Common myeloid progenitor, CD34-positive (primary cell): ENCODE results near the gene PIH1D1.

Source experiments
- CTCF ChIA-PET: fragments of 350-600 bp; sonication (Branson Sonifier 250); formaldehyde crosslinking; loops from one replicate; lab custom pipeline; 2021; ENCODE audit warnings: antibody characterized with exemption; lab: Charles Lee
- POLR2A ChIA-PET: fragments of 350-600 bp; sonication (Branson Sonifier 250); formaldehyde crosslinking; loops from one replicate; lab custom pipeline; 2021; ENCODE audit warnings: antibody characterized with exemption; lab: Charles Lee
- DNase-seq, 3 donors: peaks; one replicate each; pipeline versions ENCODE4 v3.0.0 to v3.0.0-alpha.2; 2013
- H3K27ac ChIP-seq, 2 experiments: 1 replicate in 1 of 2; 2 replicates in 1 of 2; pipeline ENCODE4 v1.7.0; 2013; ENCODE audit warnings: inconsistent platforms in 2 of 2, low read length in 2 of 2, mild to moderate bottlenecking in 2 of 2, low read depth in 1 of 2, moderate library complexity in 1 of 2; ENCODE audit not compliant: severe bottlenecking in 2 of 2, insufficient read depth in 1 of 2, poor library complexity in 1 of 2
- H3K27me3 ChIP-seq, 5 experiments: replicated peaks in 2 of 5; 1 replicate in 3 of 5; 2 replicates in 2 of 5; pipeline versions ENCODE4 v1.6.1 to v1.7.0; 2013; ENCODE audit warnings: low read length in 4 of 5, mild to moderate bottlenecking in 2 of 5, moderate library complexity in 2 of 5, inconsistent platforms in 1 of 5; ENCODE audit not compliant: insufficient read depth in 5 of 5, control insufficient read depth in 4 of 5
- H3K36me3 ChIP-seq, 4 experiments: 1 replicate in 2 of 4; 2 replicates in 2 of 4; pipeline versions ENCODE4 v1.6.1 to v1.7.0; 2013; ENCODE audit warnings: low read length in 3 of 4, control low read depth in 1 of 4, mild to moderate bottlenecking in 1 of 4; ENCODE audit not compliant: control insufficient read depth in 4 of 4, insufficient read depth in 4 of 4
- H3K4me1 ChIP-seq, 4 experiments: 1 replicate in 3 of 4; 2 replicates in 1 of 4; pipeline versions ENCODE4 v1.6.1 to v1.7.1; 2013; ENCODE audit warnings: low read length in 3 of 4, mild to moderate bottlenecking in 3 of 4, control low read depth in 1 of 4, inconsistent platforms in 1 of 4, moderate library complexity in 1 of 4; ENCODE audit not compliant: control insufficient read depth in 4 of 4, insufficient read depth in 4 of 4; ENCODE audit errors: control extremely low read depth in 1 of 4
- H3K4me3 ChIP-seq, 7 experiments: 1 replicate in 4 of 7; 2 replicates in 3 of 7; pipeline versions ENCODE4 v1.5.1 to v1.7.0; 2013; ENCODE audit warnings: mild to moderate bottlenecking in 7 of 7, low read length in 6 of 7, moderate library complexity in 6 of 7, inconsistent platforms in 2 of 7, low read depth in 2 of 7, control low read depth in 1 of 7; ENCODE audit not compliant: insufficient read depth in 4 of 7, control insufficient read depth in 1 of 7; ENCODE audit errors: extremely low read depth in 1 of 7
- H3K9me3 ChIP-seq, 5 experiments: 1 replicate in 4 of 5; 2 replicates in 1 of 5; pipeline versions ENCODE4 v1.6.1 to v1.7.1; 2013; ENCODE audit warnings: low read length in 4 of 5, mild to moderate bottlenecking in 2 of 5, inconsistent platforms in 1 of 5, low read depth in 1 of 5, moderate library complexity in 1 of 5; ENCODE audit not compliant: control insufficient read depth in 4 of 5, insufficient read depth in 2 of 5; ENCODE audit errors: control extremely low read depth in 1 of 5
- WGBS: methylation state at CpG from one replicate; pipeline ENCODE4 v1.1.5; 2013; ENCODE audit not compliant: insufficient coverage; 5-methylcytosine and 5-hydroxymethylcytosine counted together

Gene PIH1D1

DNA sequence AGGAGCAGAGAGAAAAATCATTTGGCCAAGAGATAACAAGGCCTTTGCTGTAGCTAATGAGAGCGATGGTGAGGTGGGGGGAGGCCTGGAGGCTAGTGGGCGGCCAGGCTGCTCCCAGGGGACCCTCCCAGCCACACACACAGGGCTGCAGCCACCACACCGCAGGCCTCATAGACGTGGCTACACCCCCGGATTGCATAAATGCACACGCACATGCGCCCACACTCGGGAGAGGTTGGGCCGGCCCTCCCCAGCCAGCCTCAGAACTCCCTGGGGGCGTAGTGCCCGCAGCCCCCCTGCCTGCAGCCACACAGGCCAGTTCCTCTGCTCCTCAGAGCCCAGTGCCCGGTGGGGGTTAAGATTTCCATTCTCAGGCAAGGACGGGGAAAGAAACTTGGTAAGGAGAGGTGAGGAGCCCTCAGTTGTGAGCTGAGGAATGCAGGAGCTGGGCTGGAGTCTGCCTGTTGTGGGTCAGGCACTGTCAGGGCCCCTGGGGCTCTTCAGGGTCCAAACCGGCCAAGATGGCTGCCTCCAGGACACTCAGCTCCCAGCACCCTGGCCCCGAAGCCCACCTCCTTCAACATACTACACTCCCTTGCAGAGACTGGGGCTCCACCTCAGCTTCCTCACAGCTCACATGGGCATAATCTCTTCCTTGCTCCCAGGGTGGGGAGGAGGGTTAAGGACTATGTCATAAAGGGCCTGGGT lies 36.4 kb downstream of the PIH1D1 start:
- CTCF ChIA-PET: interaction anchor here (1.4 kb wide), 1 partner anchor 10 kb away, joined by 6 read pairs; the partner anchor contains the start of gene GFY
- 91% methylated on average over 10 of the region's 15 CpGs for WGBS
- H3K9me3 ChIP-seq: no peaks in the 10 kb centered on the region
- H3K27ac ChIP-seq: no peak overlapping the region
- DNase-seq: no peak
- no peaks in the 10 kb centered on the region for H3K36me3 ChIP-seq
- H3K4me3 ChIP-seq: no peak overlapping the region
- H3K4me1 ChIP-seq: peaks cover 0 to 37% (median 16%) of the 10 kb centered on the region in 4 experiments
- POLR2A ChIA-PET: interaction anchor here (0.7 kb wide), 1 partner anchor 615 kb away, joined by 3 read pairs; no protein-coding TSS in a partner anchor
- peaks cover 0 to 15% (median 8%) of the 10 kb centered on the region in 5 experiments for H3K27me3 ChIP-seq

DNA sequence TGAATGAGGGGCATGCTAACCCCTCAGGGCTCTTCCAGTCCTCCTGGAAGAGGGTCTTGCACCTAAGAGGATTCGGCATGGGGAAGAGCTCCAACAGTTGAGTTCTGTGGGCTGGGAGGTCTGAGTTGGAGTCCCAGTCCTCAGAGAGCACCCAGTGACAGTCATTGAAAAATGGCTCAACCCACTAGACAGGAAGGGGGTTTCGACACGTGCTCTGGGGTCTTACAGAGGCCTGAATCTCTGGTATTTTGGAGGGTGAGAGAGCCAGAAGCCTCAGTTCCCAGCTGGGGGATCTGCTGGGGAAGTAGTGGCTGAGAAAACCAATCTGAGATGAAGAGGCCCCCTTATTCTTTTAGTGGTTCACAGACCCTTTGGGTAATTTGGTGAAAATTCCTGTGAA lies 37.4 kb downstream of the PIH1D1 start:
- no peaks in the 10 kb centered on the region for H3K9me3 ChIP-seq
- H3K27me3 ChIP-seq: peaks cover 0 to 7% (median under 1%) of the 10 kb centered on the region in 5 experiments
- 93% methylated on average over 3 of the region's 3 CpGs for WGBS
- ChIA-PET POLR2A (no interaction called here), CTCF (interaction anchor here (1.8 kb wide), 1 partner anchor 23 kb away, joined by 8 read pairs; no protein-coding TSS in a partner anchor)
- H3K4me1 ChIP-seq: peaks cover 0 to 46% (median 24%) of the 10 kb centered on the region in 4 experiments
- H3K36me3 ChIP-seq: no peaks in the 10 kb centered on the region
- no peak overlapping the region for H3K27ac ChIP-seq
- no peak for DNase-seq
- H3K4me3 ChIP-seq: no peak overlapping the region

DNA sequence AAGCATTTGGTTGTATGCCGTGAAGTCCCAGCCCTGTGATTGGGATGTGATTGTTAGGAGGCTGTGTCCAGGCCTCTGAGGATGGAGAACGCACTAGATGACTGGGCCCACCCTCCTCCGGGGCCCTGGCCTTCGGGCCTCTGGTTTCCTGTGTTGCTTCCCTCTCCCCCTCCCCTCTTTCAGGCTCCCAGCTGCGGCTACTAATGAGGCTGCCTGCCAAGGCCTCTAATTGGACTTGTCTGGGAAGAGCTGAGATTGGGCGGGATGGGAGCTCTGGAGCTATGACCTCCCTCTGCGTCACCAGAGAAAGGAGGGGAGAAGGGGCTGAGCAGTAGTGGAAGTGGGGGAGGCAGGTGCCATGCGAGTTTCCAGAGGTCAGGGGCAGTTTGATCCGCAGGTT lies 38.3 kb downstream of the PIH1D1 start:
- no peaks in the 10 kb centered on the region for H3K36me3 ChIP-seq
- H3K4me3 ChIP-seq: no peak overlapping the region
- WGBS: 100% methylated on average over 3 of the region's 9 CpGs
- no peak for DNase-seq
- H3K4me1 ChIP-seq: peaks cover 0 to 51% (median 30%) of the 10 kb centered on the region in 4 experiments
- ChIA-PET CTCF (interaction anchor here (0.7 to 1.8 kb wide), 2 partner anchors 22 to 112 kb away, joined by 3 to 8 read pairs; no protein-coding TSS in a partner anchor), POLR2A (no interaction called here)
- H3K9me3 ChIP-seq: no peaks in the 10 kb centered on the region
- H3K27me3 ChIP-seq: peaks cover 0 to 3% (median 0%) of the 10 kb centered on the region in 5 experiments
- no peak overlapping the region for H3K27ac ChIP-seq

DNA sequence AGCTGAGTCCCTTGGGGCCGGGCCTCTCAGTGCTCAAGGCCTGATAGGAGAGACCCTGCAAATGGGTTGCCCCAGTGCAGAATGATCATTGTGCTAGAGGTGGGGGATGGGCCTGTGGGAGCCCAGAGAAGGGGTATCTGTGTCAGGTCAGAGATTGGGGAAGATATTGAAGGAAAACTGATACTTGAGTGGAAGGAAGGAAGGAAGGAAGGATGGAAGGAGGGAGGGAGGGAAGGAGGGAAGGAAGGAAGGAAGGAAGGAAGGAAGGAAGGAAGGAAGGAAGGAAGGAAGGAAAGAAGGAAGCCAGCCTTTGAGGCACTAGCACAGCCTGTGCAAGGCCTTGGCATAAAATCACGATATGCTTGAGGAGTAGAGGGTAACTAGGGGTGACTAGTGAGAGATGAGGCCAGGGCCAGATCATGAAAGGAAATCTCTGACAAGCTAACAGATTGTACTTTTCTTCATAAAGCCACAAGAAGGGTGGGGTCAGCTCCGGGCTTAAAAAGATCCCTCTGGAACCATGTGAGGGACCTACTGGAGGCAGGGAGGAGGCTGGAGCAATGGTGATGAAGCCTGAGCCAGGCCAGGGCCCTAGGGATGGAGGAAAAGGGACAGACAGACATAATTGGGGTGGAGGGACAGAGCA lies 39.8 kb downstream of the PIH1D1 start:
- CTCF ChIA-PET: interaction anchor here (1.1 kb wide), 2 partner anchors 21 to 111 kb away, joined by 3 read pairs; no protein-coding TSS in a partner anchor
- 95% methylated on average over 2 of the region's 3 CpGs for WGBS
- H3K4me3 ChIP-seq: no peak overlapping the region
- H3K9me3 ChIP-seq: no peaks in the 10 kb centered on the region
- peaks cover 0 to 3% (median 0%) of the 10 kb centered on the region in 5 experiments for H3K27me3 ChIP-seq
- no peaks in the 10 kb centered on the region for H3K36me3 ChIP-seq
- no peak overlapping the region for H3K27ac ChIP-seq
- POLR2A ChIA-PET: no interaction called here
- peaks cover 0 to 39% (median 21%) of the 10 kb centered on the region in 4 experiments for H3K4me1 ChIP-seq
- no peak for DNase-seq

DNA sequence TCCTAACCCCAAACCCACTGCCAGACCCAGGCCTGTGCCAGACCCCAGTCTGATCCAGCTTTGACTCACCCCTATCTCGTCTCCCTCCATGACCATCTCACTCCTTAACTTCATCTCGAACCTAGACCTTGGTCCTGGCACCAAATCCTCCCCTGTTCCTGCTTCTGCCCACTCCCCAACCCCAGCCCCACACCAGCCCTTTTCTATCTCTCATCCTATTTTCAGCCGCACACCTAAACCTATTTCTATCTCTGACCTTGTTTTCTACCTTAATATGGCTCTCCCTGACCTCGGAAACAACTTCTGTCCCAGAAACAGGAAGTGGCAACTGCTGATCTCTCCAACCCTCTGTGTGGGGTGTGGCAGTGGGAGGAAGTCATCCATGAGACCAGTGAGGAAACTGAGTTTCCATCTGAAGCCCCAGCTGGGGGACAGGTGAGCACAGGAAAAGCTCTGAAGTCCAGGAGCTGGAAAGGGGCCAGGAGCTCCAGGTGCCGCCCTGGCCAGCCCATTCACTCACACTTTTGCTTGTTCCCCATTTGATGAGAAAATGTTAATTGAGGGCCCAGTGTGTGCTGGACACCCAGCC lies 42.1 kb downstream of the PIH1D1 start:
- DNase-seq: peak in 2 of 3 donors; percentile 47 to 65
- H3K27ac ChIP-seq: peak overlapping the region in 1 of 2 experiments; percentile 43
- H3K9me3 ChIP-seq: no peaks in the 10 kb centered on the region
- CTCF ChIA-PET: interaction anchor here (1.0 to 1.6 kb wide), 3 partner anchors 9 to 64 kb away, joined by 3 to 6 read pairs (median 4); partner anchors contain the start of gene FLT3LG
- no peaks in the 10 kb centered on the region for H3K36me3 ChIP-seq
- peaks cover 0 to 36% (median 21%) of the 10 kb centered on the region in 4 experiments for H3K4me1 ChIP-seq
- WGBS: 78% methylated on average over 4 of the region's 5 CpGs
- H3K27me3 ChIP-seq: peaks cover 0 to 3% (median 0%) of the 10 kb centered on the region in 5 experiments
- POLR2A ChIA-PET: no interaction called here
- peak overlapping the region in 2 of 7 experiments; percentile 19 to 21 for H3K4me3 ChIP-seq

DNA sequence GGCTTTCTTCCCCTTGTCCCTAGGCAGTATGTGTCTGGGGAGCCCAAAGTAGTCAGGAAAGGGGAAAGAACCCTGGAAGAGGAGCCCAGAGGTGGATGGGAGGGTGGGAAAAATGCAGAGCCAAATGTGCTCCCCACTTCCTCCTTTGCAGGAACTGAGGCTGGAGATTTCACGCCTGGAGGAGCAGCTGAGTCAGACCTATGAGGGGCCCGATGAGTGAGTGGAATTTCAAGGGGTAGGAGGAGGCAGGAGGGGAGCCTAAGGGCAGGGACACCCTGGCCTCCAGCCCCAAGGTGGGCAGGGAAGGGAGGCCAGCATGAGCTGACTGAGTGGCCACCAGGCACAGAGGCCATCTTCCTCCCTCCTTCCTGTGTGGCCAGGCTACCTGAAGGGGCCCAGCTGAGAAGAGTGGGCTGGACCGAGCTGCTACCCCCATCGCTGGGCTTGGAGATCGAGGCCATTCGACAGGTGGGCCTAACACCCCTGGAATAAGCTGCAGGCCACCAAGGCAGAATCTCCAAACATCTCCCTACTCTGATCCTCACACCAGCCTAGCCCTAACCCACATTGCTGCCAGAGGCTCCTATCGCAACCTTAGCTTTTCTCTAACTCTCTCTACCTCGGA lies 42.7 kb downstream of the PIH1D1 start:
- peak overlapping the region in 1 of 2 experiments; percentile 43 for H3K27ac ChIP-seq
- DNase-seq: no peak
- CTCF ChIA-PET: interaction anchor here (1.0 to 1.6 kb wide), 3 partner anchors 10 to 65 kb away, joined by 3 to 6 read pairs (median 4); partner anchors contain the start of gene FLT3LG

More for the DNA sequence above, 42.7 kb downstream of the PIH1D1 start:
- peaks cover 0 to 32% (median 21%) of the 10 kb centered on the region in 4 experiments for H3K4me1 ChIP-seq
- no peaks in the 10 kb centered on the region for H3K36me3 ChIP-seq
- peaks cover 0 to 3% (median 0%) of the 10 kb centered on the region in 5 experiments for H3K27me3 ChIP-seq
- no peak overlapping the region for H3K4me3 ChIP-seq
- 73% methylated on average over 8 of the region's 8 CpGs for WGBS
- no peaks in the 10 kb centered on the region for H3K9me3 ChIP-seq
- POLR2A ChIA-PET: no interaction called here
